Stimulated activated CD4-positive, alpha-beta T cell treated with anti-CD3 and anti-CD28 coated beads, Interleukin-1b, Interleukin-23, amount 100 ng/mL, for 1 hour (primary cell): ENCODE results near the gene ZNF516.

Experiments used
- DNase-seq, 2 donors: peaks; one replicate each; pipeline ENCODE4 v3.0.0-alpha.2; 2020; ENCODE audit warnings: low read depth in 2 of 2

The ZNF516 gene

DNA sequence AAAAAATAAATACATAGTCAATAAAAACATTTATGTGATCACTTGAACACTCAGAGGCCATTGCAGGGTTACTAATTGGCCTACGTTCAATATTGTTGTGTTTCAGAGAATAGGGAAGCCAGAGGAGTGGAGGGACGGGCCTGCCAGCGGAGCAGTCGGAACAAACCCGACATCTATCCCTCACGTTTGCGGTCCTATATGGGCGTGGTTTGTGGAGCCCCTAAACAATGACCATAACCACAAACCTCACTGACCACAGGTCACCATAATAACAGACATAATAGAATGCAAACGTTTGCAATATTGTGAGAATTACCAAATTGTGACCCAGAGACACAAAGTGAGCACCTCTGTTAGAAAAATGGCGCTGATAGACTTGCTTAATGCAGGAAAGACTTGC lies 19.5 kb upstream of the ZNF516 start:
- no peak for DNase-seq

- DNase-seq, result no peak
Measured at GRCh38 chr18:76507830-76508385, 12.9 kb upstream of the ZNF516 start.

- no peak for DNase-seq
Measured at GRCh38 chr18:76506974-76507764, 12.1 kb upstream of the ZNF516 start.

DNA sequence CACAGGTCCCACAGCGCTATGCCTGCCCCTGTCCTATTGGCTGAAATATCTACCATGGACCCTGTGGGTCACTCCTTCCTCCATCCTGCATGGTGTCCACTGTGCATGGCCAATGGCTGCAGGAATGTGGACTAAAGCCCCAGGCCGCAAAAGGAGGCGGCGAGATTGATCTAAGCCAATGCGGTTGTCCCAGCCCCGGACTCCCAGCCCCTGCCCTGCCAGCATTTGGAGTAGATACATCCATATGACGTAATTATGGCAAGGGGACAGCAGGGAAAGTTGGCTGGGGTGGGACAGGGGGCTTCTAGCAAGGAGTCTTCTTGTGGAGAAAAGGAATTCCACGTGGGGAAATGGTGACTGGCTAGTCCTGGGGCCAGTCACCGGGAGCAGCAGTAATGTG lies 11.4 kb upstream of the ZNF516 start:
- DNase-seq, result no peak

- no peak for DNase-seq
Measured at GRCh38 chr18:76505614-76506013, 10.6 kb upstream of the ZNF516 start.

DNA sequence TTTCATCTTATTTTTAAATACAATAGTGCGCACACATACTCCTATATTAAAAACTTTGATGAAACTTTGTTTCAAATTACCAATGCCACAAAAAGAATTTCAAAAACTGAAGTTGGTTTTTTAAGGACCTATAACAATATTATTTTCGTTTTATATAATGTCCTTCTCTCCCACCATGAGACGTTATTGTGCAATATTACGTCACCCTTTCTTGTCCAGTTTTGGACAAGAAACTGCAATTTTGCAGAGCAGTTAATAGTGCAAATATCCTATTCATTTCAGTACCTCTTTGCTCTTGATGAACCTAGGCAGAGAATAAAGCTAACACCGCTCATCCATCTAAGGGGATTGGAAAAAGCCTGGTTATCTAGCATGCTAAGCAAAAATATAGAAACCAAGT lies 9.7 kb upstream of the ZNF516 start:
- DNase-seq, result no peak

- no peak for DNase-seq
Measured at GRCh38 chr18:76503649-76504386, 8.8 kb upstream of the ZNF516 start.

DNA sequence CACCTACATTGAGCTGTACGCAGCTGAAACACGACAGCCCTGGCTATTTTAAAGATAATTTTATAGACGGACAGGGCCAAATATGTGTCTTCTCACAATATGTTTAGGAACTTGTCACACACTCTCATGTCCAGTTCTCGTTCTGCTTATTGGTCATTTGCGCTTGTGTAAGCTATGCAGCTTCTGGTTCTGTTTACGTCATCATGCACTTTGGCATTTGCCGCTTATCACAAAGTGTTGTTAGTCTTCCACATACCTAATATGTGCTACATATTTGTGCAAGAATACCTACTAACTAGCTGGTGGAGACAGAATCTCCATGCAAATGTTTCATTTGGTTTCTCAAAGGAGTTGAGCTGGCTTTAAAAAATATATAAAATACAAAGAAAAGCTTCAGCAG lies 7.5 kb upstream of the ZNF516 start:
- DNase-seq, result no peak

GRCh38 chr18:76499637-76500340 lies 4.7 kb upstream of the ZNF516 start:
- no peak for DNase-seq

GRCh38 chr18:76499021-76499420 lies 4.0 kb upstream of the ZNF516 start:
- no peak for DNase-seq

DNA sequence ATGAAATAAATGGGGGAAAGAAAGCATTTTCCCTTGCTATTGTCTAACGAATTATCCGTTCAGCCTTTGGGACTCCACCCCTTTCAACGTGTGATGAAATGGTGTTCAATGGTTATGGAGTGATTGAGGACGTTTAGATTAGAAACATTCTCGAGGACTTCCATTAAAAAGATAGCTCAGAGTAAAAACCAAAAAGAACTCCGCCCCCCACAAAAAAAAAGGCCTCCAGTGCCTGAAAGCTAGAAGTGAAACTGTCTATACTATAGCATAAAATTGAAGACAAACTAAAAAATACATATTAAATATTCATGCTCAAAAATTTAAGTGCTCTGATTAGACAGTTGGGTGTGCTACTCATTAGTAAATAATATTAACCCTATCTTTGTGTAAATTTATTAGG lies 3.0 kb upstream of the ZNF516 start:
- no peak for DNase-seq

- no peak for DNase-seq
Measured at GRCh38 chr18:76497021-76497420, 2.0 kb upstream of the ZNF516 start.

GRCh38 chr18:76496194-76496890 lies 1.3 kb upstream of the ZNF516 start:
- no peak for DNase-seq

DNA sequence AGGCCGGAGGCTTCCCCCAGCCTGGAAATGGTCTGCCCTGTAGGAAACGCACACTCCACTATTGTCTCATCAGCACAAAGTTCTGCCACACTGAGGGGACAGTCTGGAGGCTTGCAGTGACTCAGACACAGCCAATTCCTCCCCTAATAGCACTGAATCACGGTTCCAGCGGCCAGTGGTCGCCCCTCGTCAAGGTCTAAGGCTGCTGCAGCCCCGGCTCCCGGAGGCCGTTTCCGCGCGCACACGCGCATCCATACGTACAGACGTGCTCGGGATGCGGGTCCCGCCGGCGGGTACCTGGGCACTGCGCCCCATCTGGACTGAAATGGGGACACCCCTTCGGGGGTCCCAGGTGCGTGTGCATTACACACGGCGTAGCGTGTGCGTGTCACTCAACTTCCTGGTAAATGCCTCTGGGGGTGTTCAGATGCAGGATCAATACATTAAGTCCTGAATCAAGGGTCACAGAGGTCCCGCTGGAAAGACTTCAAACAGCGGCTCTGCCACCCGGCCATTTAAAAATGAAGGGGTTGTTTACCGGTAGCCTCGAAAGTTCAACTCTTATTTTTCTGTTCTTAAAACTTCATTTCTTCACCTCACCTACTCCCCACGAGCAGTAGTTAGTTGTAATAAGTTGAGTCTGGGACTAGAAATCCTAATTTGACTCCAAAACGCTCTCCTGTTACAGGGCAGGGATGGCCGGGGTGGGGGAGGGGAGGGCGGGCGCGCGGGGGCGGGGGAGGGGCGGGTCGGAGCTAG lies 572 bp upstream of the ZNF516 start:
- DNase-seq, result no peak

GRCh38 chr18:76494231-76495005 lies 624 bp downstream of the ZNF516 start:
- no peak for DNase-seq

DNA sequence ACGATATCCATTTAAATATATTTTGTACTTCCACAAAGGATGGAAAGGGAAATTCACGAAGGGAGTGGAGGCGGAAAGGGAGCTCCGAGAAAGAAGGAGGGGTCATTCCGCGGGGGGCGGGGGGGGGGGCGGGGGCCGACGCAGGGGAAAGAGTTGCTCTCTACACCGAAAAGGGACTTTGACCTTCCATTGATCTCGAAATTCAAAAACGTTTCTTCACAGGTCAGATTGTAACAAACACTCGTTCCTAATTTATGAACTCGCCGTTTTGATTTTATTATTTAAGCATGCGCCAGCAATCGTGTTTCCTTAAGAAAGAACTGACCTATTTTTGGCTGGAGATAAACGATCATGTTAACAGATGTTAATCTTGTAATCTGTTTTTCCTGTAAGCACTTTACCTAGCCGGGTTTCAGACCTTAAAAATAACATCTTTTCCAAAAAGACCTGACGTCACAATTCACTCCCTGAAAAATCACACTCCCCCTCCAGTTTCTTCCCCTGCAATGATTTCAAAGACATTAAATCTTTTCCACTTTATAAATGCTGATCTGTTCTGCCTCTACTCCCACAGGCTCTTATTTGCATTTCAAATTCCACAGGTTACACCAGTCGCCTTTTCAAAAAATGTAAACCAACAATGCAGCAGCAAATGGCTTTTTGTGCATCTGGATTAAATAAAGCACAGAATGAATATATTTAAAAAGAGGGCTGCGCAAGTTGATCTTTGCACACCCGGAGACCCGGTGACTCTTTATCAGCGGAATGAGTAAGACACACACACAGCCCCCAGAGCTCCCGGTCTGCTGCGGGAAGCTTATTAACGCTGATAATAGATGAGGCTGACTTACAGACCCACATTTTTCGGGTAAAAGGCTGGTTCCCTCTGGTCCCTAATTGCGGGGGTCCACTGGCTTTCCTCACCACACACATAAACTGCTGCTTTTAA lies 1.6 kb downstream of the ZNF516 start:
- DNase-seq, result no peak

GRCh38 chr18:76492669-76493212 lies 2.3 kb downstream of the ZNF516 start:
- peak; percentile 93 to 99 for DNase-seq

- no peak for DNase-seq
Measured at GRCh38 chr18:76491776-76492668, 3.0 kb downstream of the ZNF516 start.
